Measurements from ENCODE around the gene JDP2. TPM values are rescaled to one million over a fixed set of nuclear protein-coding genes. Genes with fewer than 3 reads are reported as not detected.

The JDP2 gene
- total and polyA plus RNA-seq, 2 of the 4 experiments (the other 2 are of a cell fraction), result 35.7 to 38.4 TPM

DNA sequence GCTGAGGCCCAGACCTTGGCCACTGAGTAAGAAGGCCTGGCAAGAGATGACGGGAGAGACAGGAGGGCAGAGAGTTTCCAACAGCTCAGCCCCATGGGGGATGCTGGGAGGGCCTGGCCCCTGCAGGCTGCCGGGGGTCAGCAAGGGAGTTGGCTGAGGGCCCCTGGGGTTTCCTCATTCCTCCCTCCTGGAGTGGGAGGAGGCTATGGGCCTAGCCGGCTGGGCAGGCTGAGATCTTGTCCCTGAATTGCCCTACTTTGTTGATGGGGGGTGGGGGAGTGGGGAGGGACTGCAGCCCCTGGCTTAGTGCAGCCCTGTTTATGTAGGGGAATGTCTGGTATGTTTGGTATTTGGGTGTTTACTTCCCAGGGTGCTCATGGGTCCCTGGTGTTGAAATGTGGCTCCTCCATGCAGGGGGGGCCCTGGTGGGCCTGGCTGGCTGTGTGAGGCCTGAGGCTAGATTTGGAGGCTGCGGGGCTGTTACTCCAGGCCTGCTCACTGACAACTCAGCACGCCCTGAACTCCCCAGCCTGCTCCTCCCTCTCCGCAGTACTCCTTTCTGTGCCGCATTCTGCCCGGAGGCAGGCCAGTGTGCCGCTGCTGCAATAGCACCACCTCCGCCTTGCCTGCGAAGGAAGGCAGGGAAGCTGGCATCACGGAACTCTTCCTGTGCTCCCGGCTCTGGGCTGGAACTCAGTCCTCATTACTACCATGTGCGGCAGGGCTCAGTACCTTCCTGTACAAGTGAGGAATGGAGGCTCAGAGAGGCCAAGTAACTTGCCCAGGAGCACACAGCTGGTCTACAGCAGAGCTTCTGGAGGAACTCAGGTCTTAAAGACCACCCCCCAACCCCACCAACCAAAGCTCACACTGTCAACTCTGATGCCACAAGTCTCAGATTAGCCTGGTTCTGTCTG lies 25.3 kb downstream of the JDP2 start:
- Histone ChIP-seq H3K4me3 (ENCODE audit: insufficient read depth, low read depth, low read length) (no peak overlapping the region), H3K4me1 (ENCODE audit: control insufficient read depth, insufficient read depth, low read length) (peaks cover 70% of the 10 kb centered on the region)
- CTCF ChIA-PET, result no interaction called here

More for the DNA sequence above, 25.3 kb downstream of the JDP2 start:
- Histone ChIP-seq H3K36me3 (ENCODE audit: control insufficient read depth, insufficient read depth, low read length) (peaks cover 37% of the 10 kb centered on the region), H3K27me3 (ENCODE audit: control insufficient read depth, insufficient read depth, low read length) (no peaks in the 10 kb centered on the region), H2AFZ (replicated peaks; ENCODE audit: low read length, poor library complexity) (peak overlapping the region; percentile 89), H4K5ac (ENCODE audit: low read depth, low read length) (peak overlapping the region; percentile 83), H4K20me1 (ENCODE audit: insufficient read depth, low read length) (peaks cover 96% of the 10 kb centered on the region), H2BK5ac (ENCODE audit: low read depth, low read length, poor library complexity, severe bottlenecking) (peak overlapping the region; percentile 95), H3K27ac (ENCODE audit: insufficient read depth, low read length) (peak overlapping the region; percentile 79), H4K91ac (ENCODE audit: insufficient read depth, low read depth, low read length) (peak overlapping the region; percentile 95), H2BK120ac (ENCODE audit: low read depth, low read length) (peak overlapping the region; percentile 94), H3K9me1 (ENCODE audit: insufficient read depth, low read length) (peaks cover 64% of the 10 kb centered on the region), H2AK9ac (replicated peaks; ENCODE audit: low read depth, low read length, poor library complexity) (peak overlapping the region; percentile 91), H3K79me1 (ENCODE audit: low read depth in 1 of 2, low read length in 2 of 2) (peaks cover 54 to 95% of the 10 kb centered on the region in 2 experiments), H3K18ac (ENCODE audit: low read depth, low read length) (peak overlapping the region; percentile 88), H3K14ac (replicated peaks; ENCODE audit: low read depth, low read length) (peak overlapping the region; percentile 95), H2AK5ac (ENCODE audit: low read depth, low read length) (peak overlapping the region; percentile 95), H3K9me3 (ENCODE audit: control insufficient read depth, insufficient read depth, low read length) (no peaks in the 10 kb centered on the region), H3K9ac (ENCODE audit: low read depth, low read length) (peak overlapping the region; percentile 42), H2BK15ac (ENCODE audit: low read depth, low read length) (peak overlapping the region; percentile 89), H3K4me2 (ENCODE audit: low read depth, low read length) (peak overlapping the region; percentile 28), H4K8ac (ENCODE audit: low read depth in 2 of 2, low read length in 2 of 2) (peak overlapping the region; percentile 87 to 91), H3K23ac (ENCODE audit: low read depth, low read length) (peak overlapping the region; percentile 93), H3K56ac (ENCODE audit: extremely low read depth, insufficient read depth, low read length) (peak overlapping the region; percentile 90), H2BK20ac (ENCODE audit: low read depth, low read length) (peak overlapping the region; percentile 79), H3K4ac (ENCODE audit: low read depth, low read length) (peak overlapping the region; percentile 90)
- TF ChIP-seq MAZ (IDR thresholded peaks at IDR 0.05; ENCODE audit: borderline replicate concordance, low read depth, low read length) (peak; percentile 92; the same call in 1 of the 2 replicates), CHD1 (IDR thresholded peaks at IDR 0.05; ENCODE audit: low read depth, low read length) (no peak), MXI1 (IDR thresholded peaks at IDR 0.05; ENCODE audit: borderline replicate concordance, low read depth, low read length) (peak; percentile 86), CEBPB (IDR thresholded peaks at IDR 0.05; ENCODE audit: low read depth, low read length) (peak; percentile 65)
- POLR2A ChIA-PET (ENCODE audit: unreplicated experiment), result no interaction called here
- intact Hi-C loops (cut with micrococcal nuclease), result no loop called here
- dilution Hi-C loops (cut with HindIII; ENCODE audit: low sequenced_read_pairs, unreplicated experiment), result no loop called here
- DNase-seq (peak; percentile 89), ATAC-seq (ENCODE audit: low read depth) (peak; percentile 85)
- in situ Hi-C loops (cut with MboI; ENCODE audit: low sequenced_read_pairs), result no loop called here
- no TSS peak for BruUV-seq (replicated peaks)
- WGBS, 2 experiments (ENCODE audit: extremely low coverage in 2 of 2, insufficient read length in 1 of 2), result 27% methylated on average over 7 of the region's 14 CpGs; no CpG with 5 or more reads in 1 of the 2 experiments
